ENCODE data around the gene PPP4C.
"Not testable (repeated sequence)": the region's sequence is repeated elsewhere in the genome, so short reads cannot be mapped to it uniquely, and the experiment has no call there.

PPP4C gene

DNA sequence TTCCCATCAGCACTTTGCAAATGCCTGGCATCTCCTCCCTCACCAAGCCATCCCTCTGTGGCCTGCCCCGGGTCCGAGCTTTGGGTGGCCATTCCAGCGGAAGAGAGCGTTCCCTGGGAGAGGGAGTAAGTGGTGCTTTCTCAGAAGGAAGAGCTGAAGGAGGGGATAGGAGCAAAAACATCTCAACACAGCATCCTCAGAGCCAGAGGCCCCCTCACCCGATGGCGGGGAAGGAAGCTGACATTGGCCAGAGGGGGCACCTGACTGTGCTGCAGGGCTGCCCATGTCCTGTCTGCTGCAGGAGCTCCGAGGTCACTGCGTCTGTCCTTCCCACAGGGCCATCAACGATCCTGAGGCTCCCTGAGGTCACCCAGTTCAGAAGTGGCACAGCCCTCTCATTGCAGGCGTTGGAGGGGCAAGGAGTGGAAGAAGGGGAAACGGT, 44.3 kb upstream of the PPP4C start:
- TF ChIP-seq, protein P1, sequence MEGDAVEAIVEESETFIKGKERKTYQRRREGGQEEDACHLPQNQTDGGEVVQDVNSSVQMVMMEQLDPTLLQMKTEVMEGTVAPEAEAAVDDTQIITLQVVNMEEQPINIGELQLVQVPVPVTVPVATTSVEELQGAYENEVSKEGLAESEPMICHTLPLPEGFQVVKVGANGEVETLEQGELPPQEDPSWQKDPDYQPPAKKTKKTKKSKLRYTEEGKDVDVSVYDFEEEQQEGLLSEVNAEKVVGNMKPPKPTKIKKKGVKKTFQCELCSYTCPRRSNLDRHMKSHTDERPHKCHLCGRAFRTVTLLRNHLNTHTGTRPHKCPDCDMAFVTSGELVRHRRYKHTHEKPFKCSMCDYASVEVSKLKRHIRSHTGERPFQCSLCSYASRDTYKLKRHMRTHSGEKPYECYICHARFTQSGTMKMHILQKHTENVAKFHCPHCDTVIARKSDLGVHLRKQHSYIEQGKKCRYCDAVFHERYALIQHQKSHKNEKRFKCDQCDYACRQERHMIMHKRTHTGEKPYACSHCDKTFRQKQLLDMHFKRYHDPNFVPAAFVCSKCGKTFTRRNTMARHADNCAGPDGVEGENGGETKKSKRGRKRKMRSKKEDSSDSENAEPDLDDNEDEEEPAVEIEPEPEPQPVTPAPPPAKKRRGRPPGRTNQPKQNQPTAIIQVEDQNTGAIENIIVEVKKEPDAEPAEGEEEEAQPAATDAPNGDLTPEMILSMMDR (IDR thresholded peaks at IDR 0.05; ENCODE audit: low read depth, low read length, missing control alignments) = no peak
- H3K4me3 ChIP-seq (replicated peaks; ENCODE audit: low read depth, low read length) = no peak overlapping the region
- no peak for DNase-seq (ENCODE audit: extremely low read depth, low read depth)

DNA sequence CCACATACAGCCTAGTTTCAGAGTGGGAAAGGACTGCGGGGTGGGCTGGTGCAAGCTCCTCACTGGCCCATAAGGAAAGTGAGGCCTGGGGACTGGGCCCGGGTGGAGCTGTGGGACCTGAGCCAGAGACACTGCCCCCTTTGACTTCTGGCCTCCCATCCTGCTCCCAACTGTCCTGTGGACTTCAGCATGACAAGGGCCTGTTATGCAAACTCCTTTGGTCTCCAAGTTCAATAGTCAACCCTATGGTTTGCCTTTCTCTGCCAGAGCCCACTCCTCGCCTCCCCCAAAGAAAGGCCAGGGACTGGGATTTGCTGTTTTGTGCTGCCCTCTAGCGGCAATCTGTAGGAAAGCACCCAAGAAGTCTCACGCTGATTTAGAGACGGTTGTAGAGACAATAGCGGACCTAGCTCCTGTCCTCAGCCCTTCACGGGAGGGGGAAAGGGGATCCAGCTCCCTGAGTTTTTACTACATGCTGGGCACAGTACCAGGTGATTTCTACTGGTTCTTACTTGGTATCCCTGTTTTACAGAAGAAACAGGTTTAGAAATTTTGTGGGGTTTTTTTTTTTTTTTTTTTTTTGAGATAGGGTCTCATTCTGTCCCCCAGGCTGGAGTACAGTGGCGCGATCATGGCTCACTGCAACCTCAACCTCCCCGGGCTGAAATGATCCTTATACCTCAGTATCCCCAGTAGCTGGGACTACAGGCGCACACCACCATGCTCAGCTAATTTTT, 43.5 kb upstream of the PPP4C start:
- H3K4me3 ChIP-seq (replicated peaks; ENCODE audit: low read depth, low read length) = no peak overlapping the region
- TF ChIP-seq, protein P1 (IDR thresholded peaks at IDR 0.05; ENCODE audit: low read depth, low read length, missing control alignments) = peak; percentile 92
- peak; percentile 40 for DNase-seq (ENCODE audit: extremely low read depth, low read depth)

DNA sequence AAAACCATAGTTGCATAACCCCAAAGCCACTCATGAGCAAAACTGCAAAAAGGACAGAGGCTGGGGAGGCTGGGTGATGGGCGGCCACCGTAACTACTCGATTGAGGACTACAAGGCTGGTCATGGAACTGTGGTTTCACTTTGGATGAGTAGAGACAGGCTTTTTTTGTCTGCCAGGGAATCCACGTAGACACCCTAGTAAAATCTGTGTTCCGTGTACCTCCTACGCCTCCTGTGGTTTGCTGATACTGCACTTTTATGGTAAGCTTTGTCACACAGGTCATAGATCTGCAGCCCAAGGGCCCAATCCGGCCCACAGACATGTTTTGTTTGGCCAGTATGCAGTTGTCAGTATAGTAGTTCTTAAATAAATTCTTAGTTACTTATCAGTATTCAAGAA, 42.5 kb upstream of the PPP4C start:
- TF ChIP-seq, protein P1 (IDR thresholded peaks at IDR 0.05; ENCODE audit: low read depth, low read length, missing control alignments) = no peak
- no peak overlapping the region for H3K4me3 ChIP-seq (replicated peaks; ENCODE audit: low read depth, low read length)
- DNase-seq (ENCODE audit: extremely low read depth, low read depth) = no peak

DNA sequence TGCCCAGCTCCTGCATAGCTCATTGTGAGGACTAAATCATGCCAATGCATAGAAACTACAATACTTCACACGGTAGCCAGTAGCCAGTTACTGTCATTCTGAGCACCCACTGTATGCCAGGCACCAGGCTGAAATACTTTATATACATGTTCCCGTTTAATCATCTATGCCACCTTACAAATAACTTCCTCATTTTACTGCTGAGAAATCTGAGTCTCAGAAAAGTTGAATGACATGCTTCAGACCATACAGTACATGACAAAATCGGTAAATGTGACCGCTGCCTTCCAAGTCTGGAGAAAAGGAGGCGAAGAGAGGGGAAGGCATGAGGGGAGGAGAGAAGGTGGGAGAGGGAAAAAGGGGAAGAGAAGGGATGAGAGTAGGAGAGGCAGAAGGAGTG, 35.6 kb upstream of the PPP4C start:
- H3K4me3 ChIP-seq (replicated peaks; ENCODE audit: low read depth, low read length) = no peak overlapping the region
- TF ChIP-seq, protein P1 (IDR thresholded peaks at IDR 0.05; ENCODE audit: low read depth, low read length, missing control alignments) = no peak
- no peak for DNase-seq (ENCODE audit: extremely low read depth, low read depth)

DNA sequence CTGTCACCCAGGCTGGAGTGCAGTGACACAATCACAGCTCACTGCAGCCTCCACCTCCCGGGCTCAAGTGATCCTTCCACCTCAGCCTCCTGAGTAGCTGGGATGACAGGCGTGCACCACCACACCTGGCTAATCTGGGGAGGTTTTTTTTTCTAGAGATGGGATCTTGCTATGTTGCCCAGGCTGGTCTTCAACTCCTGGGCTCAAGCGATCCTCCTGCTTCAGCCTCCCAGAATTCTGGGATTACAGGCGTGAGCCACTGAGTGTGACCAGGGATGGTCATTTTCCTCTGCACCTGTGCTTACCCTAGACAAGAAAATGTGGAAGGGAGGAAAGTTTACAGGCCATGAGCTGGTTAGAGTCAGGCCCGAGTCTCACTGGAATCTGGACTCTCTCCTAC, 35.1 kb upstream of the PPP4C start:
- H3K4me3 ChIP-seq (replicated peaks; ENCODE audit: low read depth, low read length); DNase-seq (ENCODE audit: extremely low read depth, low read depth): not testable (repeated sequence)

DNA sequence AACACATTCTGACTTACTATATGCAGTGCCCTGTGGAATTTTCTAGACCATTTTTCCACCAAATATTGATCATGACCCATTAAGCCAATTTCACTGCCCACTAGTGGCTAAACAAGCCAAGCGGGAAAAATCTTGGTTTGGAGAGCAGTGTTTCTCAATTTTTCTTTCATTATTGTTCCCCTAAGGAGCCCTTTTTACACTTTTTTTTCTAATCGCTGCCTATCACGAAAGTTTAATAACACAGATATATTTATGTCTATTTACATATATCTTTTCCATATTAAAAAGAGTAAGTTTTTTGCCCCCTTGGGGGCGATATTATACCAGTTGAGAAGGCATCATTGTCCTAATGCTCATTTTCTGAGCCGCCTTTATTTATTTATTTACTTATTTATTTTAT, 34.0 kb upstream of the PPP4C start:
- H3K4me3 ChIP-seq (replicated peaks; ENCODE audit: low read depth, low read length) = no peak overlapping the region
- TF ChIP-seq, protein P1 (IDR thresholded peaks at IDR 0.05; ENCODE audit: low read depth, low read length, missing control alignments) = peak; percentile 34
- DNase-seq (ENCODE audit: extremely low read depth, low read depth) = no peak

DNA sequence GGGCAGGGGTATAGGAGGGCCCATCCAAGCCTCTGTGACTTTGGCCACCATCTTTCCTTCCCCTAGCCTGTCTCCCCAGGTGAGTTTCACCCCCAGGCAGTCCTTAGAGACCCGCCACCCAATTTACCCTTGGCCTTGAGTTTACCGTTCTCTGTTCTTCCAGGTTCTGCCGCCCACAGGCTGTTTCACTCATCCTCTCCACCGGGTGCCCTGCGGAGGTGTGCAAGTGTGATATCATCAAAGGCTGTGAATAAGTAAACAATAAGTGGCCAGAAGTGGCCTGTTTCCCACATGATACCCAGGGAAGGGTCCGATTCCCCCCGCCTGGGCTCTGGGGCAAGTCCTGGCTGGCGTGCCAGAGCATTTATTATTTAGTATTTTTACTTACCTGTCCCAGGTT, 29.6 kb upstream of the PPP4C start:
- no peak for DNase-seq (ENCODE audit: extremely low read depth, low read depth)
- TF ChIP-seq, protein P1 (IDR thresholded peaks at IDR 0.05; ENCODE audit: low read depth, low read length, missing control alignments) = no peak
- H3K4me3 ChIP-seq (replicated peaks; ENCODE audit: low read depth, low read length) = no peak overlapping the region
